GM20000 (cell line): ENCODE results near the gene NOX4.

Source experiments
- DNase-seq: peaks from one replicate; pipeline ENCODE4 v3.0.0; 2012; ENCODE audit warnings: low spot score
- TF ChIP-seq, protein P1 (sequence below): IDR thresholded peaks from 2 replicates; pipeline ENCODE4 v1.5.1; 2012; ENCODE audit warnings: mild to moderate bottlenecking, control low read depth; ENCODE audit errors: extremely low read depth, missing control alignments

The NOX4 gene

DNA sequence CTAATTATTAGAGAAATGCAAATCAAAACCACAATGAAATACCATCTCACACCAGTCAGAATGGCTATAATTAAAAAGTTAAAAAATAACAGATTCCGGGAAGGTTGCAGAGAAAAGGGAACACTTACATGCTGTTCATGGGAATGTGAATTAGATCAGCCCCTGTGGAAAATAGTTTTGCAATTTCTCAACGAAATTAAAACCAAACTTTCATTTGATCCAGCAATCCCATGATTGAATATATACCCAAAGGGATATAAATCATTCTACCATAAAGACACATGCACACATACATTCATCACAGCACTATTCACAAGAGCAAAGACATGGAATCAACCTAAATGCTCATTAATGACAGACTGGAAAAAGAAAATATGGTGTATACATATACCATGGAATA is 32.5 kb downstream of the NOX4 start:
- TF ChIP-seq, protein P1, sequence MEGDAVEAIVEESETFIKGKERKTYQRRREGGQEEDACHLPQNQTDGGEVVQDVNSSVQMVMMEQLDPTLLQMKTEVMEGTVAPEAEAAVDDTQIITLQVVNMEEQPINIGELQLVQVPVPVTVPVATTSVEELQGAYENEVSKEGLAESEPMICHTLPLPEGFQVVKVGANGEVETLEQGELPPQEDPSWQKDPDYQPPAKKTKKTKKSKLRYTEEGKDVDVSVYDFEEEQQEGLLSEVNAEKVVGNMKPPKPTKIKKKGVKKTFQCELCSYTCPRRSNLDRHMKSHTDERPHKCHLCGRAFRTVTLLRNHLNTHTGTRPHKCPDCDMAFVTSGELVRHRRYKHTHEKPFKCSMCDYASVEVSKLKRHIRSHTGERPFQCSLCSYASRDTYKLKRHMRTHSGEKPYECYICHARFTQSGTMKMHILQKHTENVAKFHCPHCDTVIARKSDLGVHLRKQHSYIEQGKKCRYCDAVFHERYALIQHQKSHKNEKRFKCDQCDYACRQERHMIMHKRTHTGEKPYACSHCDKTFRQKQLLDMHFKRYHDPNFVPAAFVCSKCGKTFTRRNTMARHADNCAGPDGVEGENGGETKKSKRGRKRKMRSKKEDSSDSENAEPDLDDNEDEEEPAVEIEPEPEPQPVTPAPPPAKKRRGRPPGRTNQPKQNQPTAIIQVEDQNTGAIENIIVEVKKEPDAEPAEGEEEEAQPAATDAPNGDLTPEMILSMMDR, result no peak
- no peak for DNase-seq

DNA sequence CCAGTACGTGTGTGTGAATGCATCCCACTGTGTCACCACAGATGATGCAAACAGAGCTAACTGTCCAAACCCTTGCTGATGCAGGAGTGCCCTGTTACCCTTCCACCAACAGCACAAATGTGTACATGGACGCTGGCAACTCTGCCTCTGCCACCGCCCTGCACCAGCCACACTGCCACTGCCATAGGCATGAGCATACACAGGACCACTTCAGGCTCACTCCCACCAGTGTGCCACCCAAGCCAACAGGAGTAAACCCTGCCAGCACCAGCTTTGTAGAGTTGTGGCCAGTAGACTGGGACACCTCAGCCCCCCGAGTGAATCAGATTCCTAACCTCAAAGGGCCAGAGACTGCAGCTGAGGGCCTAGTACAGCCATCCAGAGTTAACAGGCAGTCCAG is 34.0 kb downstream of the NOX4 start:
- DNase-seq, result no peak
- TF ChIP-seq, protein P1, result no peak

DNA sequence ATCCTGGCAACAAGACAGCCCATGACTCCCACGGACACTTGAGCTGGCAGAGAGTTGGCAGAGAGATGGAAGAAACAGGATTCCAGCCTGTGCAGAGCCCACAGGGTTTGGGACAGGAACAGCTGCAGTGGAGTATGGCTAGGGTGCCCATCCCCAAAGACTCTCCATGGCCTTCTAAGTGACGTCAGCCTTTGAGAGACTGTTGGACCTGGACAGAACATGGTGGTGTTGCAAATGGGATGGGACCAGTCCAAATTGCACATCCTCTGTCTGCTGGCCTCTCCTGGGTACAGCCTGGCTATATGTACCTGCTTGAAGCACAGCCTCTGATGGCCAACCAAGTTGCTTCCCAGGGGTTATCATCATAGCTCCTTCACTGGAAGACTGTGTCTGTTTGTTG is 34.5 kb downstream of the NOX4 start:
- TF ChIP-seq, protein P1, result no peak
- no peak for DNase-seq

DNA sequence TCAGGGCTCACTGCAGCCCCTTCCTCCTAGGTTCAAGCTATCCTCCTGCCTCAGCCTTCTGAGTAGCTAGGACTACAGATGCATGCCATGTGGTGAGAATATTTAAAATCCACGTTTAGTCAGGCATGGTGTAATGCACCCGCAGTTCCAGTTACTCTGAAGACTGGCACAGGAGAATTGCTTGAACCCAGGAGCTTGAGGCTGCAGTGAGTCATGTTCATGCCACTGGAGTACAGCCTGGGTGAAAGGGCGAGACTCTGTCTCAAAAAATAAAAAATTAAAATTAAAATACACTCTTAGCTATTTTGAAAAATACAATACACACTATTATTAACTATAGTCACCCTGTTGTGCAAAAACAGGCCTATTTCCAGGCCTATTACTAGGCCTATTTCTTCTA is 38.4 kb downstream of the NOX4 start:
- no peak for DNase-seq
- TF ChIP-seq, protein P1, result no peak

DNA sequence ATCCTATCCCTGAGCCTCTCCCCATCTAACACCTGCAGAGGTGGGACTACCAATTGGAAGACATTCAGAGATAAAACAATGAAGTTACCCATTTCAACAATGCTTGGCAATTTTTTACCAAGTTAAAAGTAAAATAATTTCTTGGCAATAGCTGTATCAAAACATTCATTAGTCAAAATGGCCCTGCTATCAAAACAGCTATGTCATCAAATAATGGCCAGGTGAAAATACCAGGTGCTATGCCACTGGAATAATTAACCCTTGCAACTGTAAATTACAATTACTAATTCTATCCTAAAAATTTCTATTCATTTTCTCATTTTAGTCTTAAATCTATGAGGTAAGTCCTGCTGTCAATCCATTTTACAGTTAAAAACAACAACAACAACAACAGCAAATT is 43.3 kb downstream of the NOX4 start:
- DNase-seq, result no peak
- TF ChIP-seq, protein P1, result no peak

DNA sequence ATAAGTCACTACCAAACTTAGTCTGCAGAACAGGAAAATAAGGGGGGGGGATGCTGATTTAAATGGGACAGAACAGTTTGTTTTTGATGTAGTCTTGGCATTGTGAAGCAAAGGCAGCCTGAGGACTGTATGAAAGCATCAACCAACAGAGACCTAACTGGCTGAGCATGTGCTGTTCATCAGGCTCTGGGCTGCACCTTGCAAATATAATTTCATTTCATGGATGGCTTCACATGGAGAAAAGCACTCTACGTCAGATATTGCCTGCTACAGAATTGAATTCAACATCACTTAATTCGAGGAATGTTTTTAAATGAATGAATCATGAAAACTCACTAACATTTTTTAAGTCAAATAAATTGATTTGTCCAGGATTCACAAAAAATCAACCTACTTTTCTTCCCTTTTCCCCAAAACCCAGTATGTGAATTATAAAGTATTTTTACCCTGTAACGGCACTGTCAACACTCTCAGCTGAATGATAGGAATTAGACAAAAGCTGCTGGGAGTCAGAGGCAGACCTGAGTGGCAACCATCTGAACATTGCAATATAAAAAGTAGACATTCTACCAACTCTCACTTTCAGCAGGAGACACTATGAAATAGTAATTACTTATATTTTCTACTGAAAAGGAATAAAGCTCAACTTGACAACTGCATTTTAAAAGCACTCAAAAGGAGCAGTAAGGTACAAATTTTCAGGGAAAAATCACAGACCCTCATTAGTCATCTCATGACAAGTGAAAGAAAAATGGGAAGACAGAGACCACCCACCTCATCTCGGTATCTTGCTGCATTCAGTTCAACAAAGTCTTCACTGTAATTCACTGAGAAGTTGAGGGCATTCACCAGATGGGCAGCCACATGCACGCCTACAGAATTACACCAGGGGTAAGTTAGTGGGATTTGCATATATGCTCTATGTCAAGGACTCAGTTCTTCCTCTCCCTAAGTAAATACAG is 47.5 kb downstream of the NOX4 start:
- DNase-seq, result no peak

DNA sequence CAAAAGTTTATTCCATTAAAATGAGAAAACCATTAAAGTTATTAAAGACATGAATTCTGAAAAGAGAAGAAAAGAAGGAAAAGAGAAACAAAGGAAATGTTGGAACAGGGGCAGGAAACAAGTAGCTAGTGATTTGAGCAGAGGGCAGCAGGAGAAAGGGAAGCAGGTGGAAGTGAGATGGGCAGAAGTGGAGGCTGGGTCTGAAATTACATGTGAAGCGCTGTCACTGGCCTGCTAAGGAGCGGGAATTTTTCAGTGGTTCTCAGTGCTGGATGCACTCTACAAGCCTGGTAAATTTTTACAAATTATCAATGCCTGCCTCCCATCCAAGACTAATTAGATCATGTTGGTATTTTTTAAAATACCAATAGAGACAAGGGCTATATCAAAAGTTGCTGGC is 48.4 kb downstream of the NOX4 start:
- DNase-seq, result no peak
- TF ChIP-seq, protein P1, result no peak

More for the DNA sequence above, 47.5 kb downstream of the NOX4 start:
- TF ChIP-seq, protein P1, result no peak
